Right renal pelvis (tissue), 4 donors: Measurements from ENCODE around the gene PRDM11. TPM values are rescaled to one million over a fixed set of nuclear protein-coding genes. Genes with fewer than 3 reads are reported as not detected.
"Not testable (repeated sequence)": the region's sequence is repeated elsewhere in the genome, so short reads cannot be mapped to it uniquely, and the experiment has no call there.

ENCODE experiments used
- DNase-seq, 4 donors: peaks; one replicate each; pipeline ENCODE4 v3.0.0-alpha.2; 2013; ENCODE audit warnings: low read depth in 4 of 4, low spot score in 3 of 4, missing footprints in 1 of 4
- polyA plus RNA-seq, 4 donors: library from polyadenylated mRNA; unstranded; fragments of 120-200 nt; gene quantifications; one replicate each; pipeline ENCODE4 v1.2.1, GENCODE V29; 2013; ENCODE audit not compliant: insufficient read length in 4 of 4

The PRDM11 gene
- polyA plus RNA-seq: 10 to 100 TPM; 20.3 to 21.8 (median 21.4) TPM

DNA sequence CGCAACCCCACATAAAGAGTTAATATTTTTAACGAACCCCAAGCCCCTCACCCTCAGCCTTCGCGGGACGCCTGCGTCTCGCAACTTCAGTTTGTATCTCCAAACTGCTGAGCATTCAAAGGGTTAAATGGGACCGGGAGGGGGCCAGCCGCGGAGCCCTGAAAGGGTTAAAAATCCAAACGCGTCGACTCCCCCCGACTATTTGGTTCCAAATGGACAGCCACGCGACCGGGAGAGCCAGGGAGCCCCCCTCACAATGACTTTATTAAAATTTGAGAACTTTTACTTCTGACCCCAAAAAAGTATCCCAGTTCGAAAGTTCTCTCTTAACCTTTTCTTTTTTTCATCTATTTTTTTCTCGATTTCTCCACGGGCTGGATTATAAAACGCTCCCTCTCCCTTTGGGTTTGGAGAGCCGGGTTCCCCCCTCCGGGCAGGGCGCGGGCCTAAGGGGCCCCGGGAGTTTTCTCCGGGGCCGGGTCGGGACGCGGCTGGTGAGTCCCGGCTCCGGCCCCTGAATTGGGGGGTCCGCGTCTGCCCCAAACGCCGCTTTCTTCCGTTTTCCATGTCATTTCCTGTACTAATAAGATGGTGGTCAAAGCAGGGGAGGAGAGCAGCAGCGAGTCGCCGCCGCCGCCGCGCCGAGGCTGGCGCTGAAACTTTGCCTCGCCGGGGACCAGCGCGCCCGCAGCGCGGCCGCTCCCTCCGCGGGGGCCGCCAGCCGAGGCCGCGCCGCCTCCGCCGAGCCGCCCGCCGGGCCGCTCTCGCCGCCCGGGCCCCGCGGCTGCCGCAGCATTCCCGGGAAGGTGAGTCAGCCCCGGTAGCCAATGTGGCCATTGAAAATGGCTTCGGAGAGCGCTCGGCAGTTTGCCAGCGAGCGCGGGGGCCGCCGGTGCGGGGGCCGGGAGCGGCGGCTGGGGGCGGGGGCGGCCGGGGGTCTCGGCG is at the start of gene PRDM11:
TSS of gene PRDM11 (plus strand) at position 568 of the 945 bp plus-strand sequence. CDS start 35,128 bp downstream, outside the sequence.
- peak in 2 of 4 donors; percentile 36 to 56 for DNase-seq

DNA sequence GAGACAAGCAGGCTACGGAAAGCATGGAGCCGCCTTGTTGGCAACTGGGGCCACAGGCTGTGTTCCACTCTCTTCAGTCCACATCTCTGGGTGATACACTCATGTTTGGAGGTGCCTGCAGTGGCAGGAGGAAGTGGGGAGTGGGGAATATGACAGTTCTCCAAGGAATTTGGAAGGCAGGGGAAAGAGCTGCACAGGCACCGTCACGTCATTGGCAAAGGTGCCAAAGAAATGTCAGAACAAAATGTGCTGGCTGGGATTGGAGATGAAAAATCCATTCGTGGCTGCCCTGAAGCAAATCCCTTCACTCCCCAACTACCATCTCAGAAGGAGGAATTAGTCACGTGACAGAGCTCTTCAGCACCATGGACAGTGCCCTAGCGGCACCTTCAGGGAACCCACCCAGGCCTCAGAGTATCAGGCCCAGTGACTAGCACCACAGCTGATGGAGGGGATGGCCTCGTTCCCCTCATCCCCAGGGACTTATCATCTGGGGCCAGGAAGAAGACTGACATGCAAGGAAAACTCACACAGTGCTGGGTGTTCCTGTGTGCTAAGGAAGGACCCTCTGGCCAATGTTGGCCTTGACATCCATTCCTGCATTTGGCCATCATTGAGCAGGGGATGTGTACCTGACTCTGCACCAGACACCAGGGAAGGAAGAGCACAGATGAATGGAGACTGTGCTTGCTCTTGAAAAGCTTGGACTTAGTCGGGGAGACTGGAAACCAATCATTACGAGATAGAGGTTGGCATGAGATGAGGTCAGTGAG is 48.5 kb upstream of the PRDM11 start:
- peak; percentile 77 to 83 (median 81) for DNase-seq

DNA sequence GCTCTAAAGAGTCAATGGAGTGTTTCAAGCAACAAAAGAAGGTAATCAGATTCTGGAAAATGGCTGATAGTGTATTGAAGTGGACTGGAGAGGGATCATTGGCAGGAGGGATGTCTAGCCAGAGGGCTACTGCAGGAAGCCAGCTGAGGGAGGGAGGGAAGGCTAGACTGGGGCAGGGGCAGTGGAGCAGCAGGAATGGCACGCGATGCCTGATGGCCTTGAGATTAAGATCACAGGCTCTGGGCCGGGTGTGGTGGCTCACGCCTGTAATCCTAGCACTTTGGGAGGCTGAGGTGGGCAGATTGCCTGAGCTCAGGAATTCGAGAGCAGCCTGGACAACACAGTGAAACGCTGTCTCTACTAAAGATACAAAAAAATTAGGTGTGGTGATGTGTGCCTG is 47.5 kb upstream of the PRDM11 start:
- no peak for DNase-seq

DNA sequence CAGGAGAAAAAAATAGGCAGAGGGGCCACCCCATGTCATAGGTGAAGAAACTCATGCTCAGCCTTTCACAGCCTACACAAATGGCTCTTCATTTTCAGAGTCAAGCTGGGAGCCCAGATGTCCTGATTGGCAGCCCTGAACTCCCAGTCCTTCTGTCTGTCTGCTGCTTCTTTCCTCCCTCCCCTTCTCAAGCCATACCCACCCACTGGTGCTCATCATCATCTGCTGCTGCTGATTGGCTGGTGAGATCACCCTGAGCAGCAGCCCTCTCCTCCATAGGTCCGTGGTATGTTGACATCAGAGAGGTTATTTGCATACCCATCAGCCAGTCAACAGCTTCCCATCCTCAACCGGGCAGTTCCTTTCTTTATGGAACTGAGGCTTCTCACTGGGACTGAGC is 46.1 kb upstream of the PRDM11 start:
- DNase-seq: no peak

DNA sequence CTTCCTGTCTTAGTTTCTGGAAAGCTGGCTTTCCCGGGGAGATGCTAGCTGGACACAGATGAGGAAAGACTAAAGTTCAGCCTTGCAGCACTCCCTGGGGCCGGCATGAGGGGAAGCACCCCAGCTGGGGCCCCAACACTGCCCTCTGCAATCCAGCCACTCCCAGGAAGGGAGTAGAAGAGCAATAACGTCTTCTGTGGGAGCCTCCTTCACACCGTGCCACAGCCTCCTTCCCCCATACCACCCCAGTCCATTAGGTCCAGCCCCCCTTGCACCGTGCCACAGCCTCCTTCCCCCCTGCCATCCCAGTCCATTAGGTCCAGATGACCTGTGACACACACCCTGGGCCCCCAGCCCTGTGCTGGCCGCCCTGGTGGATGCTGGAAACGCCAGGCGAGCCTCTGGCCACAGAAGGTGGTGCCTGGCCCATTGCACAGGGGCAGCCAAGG is 44.1 kb upstream of the PRDM11 start:
- no peak for DNase-seq

DNA sequence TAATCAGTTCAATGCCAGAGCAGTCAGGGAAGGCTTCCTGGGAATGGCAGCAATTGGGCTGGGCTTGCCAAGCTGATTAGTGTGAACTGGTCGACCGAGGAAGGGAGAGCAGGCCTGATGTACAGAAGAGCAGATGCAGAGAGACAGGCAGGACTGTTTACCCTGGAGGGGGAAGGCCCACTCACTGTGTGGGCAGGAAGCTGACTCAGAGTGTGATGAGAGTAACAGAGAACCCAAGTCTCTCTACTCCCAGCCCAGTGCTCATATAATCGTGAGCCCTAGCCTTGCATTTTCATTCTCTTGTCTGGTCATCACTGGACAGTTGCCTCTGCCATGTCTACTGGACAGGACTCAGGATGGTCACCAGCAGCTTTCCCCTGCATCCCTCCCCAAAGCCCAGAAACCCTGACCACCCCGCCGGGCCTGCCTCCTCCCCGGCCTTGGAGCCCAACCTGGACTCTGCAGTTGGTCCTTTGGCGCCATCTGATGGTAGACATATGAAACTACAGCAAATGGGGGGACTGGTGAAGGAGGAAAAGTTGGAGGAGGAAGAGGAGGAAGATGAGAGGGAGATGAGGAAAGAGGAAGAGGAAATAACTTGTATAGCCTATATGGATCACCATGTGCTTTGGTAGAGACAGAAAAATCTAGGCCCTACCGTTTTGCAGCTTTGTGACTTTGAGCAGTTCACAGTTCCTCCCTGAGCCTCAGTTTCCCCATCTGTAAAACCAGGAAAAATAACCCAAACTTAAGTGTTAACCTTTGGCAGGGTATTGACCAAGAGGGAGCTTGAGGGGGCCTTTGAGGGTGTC is 43.4 kb upstream of the PRDM11 start:
- peak; percentile 36 to 61 (median 51) for DNase-seq

DNA sequence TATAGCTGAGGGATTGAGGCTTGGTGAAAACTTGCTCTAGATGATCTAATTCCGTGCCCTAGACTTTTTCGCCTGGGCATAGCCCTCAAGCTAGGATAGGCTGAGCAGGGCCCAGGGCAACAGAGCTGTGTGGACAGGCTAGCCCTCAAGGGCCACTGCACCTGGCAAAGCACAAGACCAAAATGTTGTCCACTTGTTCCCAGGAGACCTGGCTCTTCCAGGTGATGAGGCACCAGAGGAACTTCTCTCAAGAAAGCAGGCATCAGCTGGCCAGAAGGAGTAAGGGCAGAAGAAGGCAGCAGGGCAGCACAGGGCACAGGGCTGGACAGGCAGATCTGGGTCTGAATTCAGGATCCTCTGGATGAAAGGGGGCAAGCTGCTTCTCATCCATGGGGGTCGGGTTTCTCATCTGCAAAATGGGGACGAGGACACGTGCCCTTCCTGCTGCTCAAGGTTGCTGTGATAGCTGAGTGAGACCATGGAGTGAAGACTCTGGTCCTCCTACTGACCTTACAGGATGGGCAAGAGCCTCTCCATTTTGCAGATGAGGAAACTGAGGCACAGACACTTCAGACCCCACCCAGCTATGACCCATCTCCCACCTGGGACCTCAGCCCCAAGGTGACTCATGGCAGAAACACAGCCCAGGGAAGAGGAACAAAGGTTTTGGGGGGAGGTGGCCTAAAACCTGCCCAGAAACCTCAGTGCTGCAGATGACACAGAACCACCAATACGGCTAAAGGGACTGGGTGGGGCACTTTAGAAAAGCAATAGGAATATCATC is 42.2 kb upstream of the PRDM11 start:
- no peak for DNase-seq

DNA sequence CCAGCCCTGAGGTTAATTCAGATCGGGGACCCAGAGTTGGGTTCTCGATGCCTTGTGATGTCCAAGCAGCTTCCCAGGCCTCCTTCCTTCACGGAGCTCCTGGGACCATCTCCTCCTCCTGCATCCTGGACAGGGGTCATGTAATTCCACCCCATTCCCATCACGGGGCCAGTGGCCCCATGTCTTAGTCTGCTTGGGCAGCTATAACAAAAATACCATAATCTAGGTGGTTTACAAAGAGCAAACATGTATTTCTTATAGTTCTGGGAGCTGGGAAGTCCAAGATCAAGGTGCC is 41.7 kb upstream of the PRDM11 start:
- DNase-seq: no peak

DNA sequence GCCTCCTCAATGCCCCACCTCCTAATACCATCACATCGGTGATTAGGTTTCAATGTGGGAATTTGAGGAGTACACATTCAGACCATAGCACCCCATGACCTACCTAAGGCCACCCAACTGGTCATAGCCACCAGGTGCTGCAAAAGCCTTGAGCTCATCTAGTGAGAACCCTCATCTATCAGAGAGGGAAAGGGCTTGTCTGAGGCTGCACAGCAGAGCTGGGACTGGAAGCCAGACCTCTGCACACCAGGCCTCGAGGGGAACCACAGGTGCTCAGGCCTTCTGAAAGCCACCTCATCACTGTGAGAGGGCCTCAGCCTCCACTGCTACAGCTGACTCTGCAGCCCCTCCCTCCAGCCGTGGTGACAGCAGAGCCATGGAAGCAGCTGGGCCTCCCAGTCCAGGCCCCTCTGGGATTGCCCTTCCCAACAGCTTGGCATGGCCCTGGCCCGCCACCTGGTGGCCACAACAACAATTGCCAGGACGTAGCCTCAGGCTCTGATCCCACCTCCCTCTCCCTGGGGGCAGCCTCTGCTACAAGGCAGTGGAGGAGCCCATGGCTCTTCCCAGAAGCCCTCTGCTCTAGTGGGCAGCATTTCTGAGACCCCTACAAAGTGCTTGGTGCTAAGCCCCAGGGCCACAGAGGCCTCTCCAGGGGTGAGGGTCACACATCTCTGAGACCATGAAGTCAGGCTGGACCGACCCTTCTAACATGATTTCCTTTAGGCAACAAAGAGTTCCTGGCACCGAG is 41.0 kb upstream of the PRDM11 start:
- peak; percentile 40 to 62 (median 60) for DNase-seq

DNA sequence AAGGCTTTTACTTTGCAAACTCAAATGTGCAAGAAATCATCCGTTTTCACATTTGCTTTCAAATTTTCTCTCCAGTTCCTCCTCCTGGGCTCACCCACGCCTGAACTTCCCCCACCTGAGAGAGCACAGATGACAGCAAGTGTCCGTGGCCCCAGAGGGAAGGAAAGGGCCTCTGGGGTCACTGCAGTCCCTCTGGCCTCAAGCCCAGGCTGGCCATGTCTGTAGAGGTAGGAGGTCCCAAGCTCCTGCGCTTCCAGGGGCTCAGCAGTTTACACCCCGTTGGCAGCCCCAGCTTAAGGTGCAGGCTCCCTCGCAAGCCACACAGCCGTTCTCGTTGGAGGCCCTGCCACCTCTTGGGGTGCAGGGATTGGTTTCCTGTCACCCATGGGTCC is 40.5 kb upstream of the PRDM11 start:
- DNase-seq: no peak

DNA sequence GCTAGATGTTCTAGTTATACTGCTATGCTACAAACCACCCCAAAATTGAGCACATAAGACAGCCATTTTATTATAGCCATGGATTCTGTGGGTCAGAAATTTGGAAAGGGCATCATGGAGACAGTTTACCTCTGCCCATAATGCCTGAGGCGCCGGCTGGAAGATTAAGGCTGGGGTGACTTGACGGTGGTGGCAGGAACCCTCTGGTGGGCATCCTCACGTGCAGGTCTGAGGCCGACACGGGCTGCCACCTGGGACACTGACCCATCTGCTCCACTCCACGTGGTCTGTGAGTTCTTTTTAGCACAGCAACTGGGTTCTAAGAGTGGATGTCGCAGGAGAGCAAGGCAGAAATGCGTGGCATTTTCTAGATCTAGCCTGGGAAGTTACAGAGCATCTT is 40.0 kb upstream of the PRDM11 start:
- DNase-seq: no peak

DNA sequence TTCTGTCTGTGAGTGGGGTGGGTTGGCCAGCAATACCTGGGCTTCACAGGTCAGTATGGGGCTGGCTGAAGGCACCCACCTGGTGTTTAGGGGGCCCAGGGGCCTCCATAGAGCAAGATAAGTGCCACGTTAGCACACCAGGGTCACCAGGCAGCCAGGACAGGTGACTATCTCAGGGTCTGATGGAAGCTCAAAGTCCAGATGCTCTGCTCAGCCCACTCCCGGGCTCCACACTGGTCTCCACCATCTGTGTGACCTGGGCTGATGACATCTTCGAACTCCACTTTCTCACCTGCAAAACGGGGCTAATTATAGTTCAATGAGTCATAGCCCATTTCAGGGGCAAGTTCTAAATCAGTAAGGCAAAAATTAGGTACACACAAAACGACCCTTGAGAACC is 39.4 kb upstream of the PRDM11 start:
- DNase-seq: no peak

DNA sequence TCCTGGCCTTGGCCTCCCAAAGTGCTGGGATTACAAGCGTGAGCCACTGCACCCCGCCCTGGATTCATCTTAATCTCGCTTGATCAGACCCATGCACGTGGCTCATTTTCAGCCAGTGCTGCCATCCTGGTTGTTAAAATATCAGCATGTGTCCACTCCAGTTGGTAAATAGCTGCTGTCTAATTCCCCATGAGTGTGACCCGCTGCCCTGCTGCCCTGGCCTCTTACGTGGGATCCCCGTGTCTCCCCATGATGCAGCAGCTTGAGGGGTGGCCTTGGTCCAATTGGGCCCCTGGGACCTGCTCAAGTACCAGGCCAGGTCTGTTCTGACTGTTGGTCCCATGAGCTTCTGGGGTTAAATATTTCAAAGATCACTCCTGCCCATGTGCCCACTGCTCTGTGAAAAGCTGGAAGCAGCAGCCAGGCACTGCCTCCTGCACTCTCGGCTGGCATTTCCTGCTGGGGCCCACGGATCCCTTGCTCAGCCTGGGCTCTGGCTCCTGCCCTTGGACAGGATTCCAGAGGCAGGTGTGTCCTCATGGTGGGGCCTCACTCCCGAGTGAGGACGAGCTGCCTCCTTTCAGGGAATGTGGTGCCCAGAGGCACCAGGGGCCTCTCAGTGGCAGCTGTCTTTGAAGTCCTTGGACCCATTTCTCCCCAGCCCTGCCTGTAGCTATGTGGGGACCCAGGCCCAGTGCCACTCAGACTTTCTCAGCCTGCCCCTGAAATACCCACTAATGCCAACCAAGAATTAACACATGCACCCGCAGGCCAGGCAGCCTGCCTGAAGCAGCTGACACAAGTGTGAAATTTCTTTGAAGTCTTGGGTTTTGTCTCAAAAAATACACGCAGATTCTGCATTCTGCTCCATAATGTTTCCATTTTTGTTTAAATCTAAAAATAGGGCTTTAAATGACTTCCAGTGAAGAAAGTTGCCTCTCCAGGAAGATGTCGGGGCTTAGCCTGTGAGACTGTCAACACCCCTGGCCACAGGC is 38.1 kb upstream of the PRDM11 start:
- DNase-seq: no peak

DNA sequence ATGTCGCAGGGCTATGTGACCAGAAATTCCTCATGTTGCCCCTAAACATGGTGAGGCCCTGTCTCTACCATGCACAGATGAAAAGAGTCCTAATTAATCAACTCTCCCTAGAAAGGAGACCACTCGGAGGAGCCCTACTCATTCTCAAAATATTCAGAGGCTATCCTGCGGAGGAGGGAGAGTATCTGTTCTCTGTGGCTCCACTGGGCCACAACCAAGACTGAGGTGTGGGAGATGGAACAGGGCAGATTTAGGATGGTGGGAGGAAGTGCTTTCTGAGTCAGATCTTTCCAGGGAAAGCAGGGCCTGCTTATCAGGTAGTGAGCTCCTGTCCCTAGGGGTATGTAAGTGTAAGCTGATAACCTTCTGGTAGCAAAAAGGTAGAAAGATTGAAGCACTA is 37.0 kb upstream of the PRDM11 start:
- no peak for DNase-seq

DNA sequence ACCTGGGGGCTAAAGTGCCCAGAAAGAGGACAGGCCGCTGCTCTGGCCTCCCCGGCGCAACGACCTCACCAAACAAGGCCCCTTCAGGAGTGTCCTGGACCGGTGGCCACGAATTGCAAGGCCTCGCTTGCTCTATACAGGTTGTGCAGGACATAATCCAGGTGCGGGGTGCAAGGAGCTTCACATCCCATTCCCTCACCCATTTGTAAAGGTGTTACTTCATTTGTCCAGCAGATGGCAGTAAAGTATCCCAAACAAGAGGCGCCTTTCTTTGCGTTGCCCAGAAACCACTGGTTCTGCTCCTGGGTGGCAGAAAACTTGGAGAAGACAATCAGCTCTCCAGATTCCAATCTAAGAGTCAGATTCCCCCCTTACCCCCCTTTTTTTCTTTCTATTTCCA is 35.9 kb upstream of the PRDM11 start:
- DNase-seq: peak; percentile 52 to 72 (median 66)

DNA sequence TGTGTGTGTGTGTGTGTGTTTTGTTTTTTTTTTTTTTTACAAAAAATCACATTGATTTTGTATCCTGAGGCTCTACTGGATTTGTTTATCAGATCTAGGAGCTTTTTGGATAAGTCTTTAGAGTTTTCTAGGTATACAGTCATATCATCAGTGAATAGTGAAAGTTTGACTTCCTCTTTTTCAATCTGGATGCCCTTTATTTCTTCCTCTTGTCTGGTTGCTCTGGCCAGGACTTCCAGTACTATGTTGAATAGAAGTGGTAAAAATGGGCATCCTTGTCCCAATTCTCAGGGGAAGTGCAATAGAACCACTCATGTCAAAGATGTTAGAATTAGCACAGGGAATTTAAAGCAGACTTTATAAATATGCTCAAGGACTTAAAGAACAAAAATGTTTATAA is 32.6 kb upstream of the PRDM11 start:
- DNase-seq: no peak

DNA sequence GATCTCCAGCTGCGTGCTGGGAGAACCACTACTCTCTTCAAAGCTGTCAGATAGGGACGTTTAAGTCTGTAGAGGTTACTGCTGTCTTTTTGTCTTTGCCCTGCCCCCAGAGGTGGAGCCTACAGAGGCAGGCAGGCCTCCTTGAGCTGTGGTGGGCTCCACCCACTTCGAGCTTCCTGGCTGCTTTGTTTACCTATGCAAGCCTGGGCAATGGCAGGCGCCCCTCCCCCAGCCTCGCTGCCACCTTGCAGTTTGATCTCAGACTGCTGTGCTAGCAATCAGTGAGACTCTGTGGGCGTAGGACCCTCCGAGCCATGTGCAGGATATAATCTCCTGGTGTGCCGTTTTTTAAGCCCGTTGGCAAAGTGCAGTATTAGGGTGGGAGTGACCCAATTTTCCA is 18.6 kb upstream of the PRDM11 start:
- not testable (repeated sequence) for DNase-seq

DNA sequence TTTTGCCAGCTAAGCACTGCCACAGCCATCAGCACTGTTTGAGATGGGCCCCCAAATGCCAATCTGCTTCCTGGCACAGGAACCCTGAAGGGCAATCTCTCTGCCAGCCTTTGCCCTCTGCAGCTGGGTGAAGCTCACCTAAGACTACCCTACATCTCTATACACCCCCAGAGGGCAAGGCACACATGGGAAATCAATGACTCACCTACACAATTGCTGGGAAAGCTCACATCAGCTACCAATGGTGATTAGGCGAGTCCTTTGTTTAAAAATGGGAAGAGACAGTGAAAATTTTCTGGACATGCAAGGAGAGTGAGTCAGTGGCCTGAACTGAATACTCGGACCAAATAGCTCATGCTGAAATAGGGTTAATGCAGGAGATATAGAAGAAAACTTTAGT is 12.6 kb upstream of the PRDM11 start:
- DNase-seq: no peak
